Measurements from ENCODE around the gene CENPX. TPM values are rescaled to one million over a fixed set of nuclear protein-coding genes. Genes with fewer than 3 reads are reported as not detected.

CENPX gene
- total RNA-seq, 1 donor from 2014 or later: 40.2 TPM

GRCh38 chr17:81973432-81973831, 49.2 kb downstream of the CENPX start:
- Histone ChIP-seq H3K27me3 (no peaks in the 10 kb centered on the region), H3K4me1 (peaks cover 14% of the 10 kb centered on the region), H3K9me3 (peaks cover 6% of the 10 kb centered on the region), H3K4me3 (no peak overlapping the region), H3K27ac (no peak overlapping the region), H3K36me3 (no peaks in the 10 kb centered on the region)
- intact Hi-C loops (cut with DNase I): no loop called here
- no peak for TF ChIP-seq CTCF (IDR thresholded peaks at IDR 0.05)
- ATAC-seq (no peak), DNase-seq (no peak)

GRCh38 chr17:81968850-81969812, 53.5 kb downstream of the CENPX start:
- ATAC-seq (no peak), DNase-seq (no peak)
- no peaks in the 10 kb centered on the region for H3K36me3 ChIP-seq
- H3K27me3 ChIP-seq: no peaks in the 10 kb centered on the region
- no peak for TF ChIP-seq CTCF (IDR thresholded peaks at IDR 0.05)
- peaks cover 23% of the 10 kb centered on the region for H3K4me1 ChIP-seq
- H3K9me3 ChIP-seq: peaks cover 6% of the 10 kb centered on the region
- no peak overlapping the region for H3K27ac ChIP-seq
- H3K4me3 ChIP-seq: no peak overlapping the region
- intact Hi-C loops (cut with DNase I): loop anchor here (10.0 kb wide), 1 partner anchor 186 kb away; no protein-coding TSS in a partner anchor

Other genes starting within 250 kb of the CENPX start
- not detected for gene GCGR, start 218.7 kb downstream of the CENPX start, total RNA-seq
- gene MCRIP1, start 189.6 kb downstream of the CENPX start, total RNA-seq: 72.8 TPM
- gene PPP1R27, start 187.8 kb downstream of the CENPX start, total RNA-seq: not detected
- gene P4HB, start 162.3 kb downstream of the CENPX start, total RNA-seq: 462 TPM
- 386 TPM for gene ARHGDIA, start 151.5 kb downstream of the CENPX start, total RNA-seq
- 39.4 TPM for gene ALYREF, start 131.3 kb downstream of the CENPX start, total RNA-seq
- 91.0 TPM for gene ANAPC11, start 131.2 kb downstream of the CENPX start, total RNA-seq
- 0.55 TPM for gene NPB, start 120.6 kb downstream of the CENPX start, total RNA-seq
- gene PCYT2, start 111.5 kb downstream of the CENPX start, total RNA-seq: 46.1 TPM
- gene SIRT7, start 104.7 kb downstream of the CENPX start, total RNA-seq: 27.5 TPM
- gene MAFG, start 95.1 kb downstream of the CENPX start, total RNA-seq: 35.9 TPM
- gene PYCR1, start 85.6 kb downstream of the CENPX start, total RNA-seq: 19.0 TPM
- gene MYADML2, start 75.6 kb downstream of the CENPX start, total RNA-seq: not detected
- gene NOTUM, start 61.7 kb downstream of the CENPX start, total RNA-seq: 6.1 TPM
- gene ASPSCR1, start 45.2 kb downstream of the CENPX start, total RNA-seq: 50.3 TPM
- gene LRRC45, start 427 bp upstream of the CENPX start, total RNA-seq: 12.2 TPM
- 3.4 TPM for gene RAC3, start 8.8 kb upstream of the CENPX start, total RNA-seq
- 143 TPM for gene DCXR, start 14.8 kb upstream of the CENPX start, total RNA-seq
- 38.5 TPM for gene RFNG, start 28.9 kb upstream of the CENPX start, total RNA-seq
- gene GPS1, start 29.0 kb upstream of the CENPX start, total RNA-seq: 78.0 TPM
- gene DUS1L, start 42.9 kb upstream of the CENPX start, total RNA-seq: 82.4 TPM
- gene FASN, start 75.4 kb upstream of the CENPX start, total RNA-seq: 432 TPM
- gene CCDC57, start 190.0 kb upstream of the CENPX start, total RNA-seq: 50.5 TPM
- gene SLC16A3, start 206.2 kb upstream of the CENPX start, total RNA-seq: 77.5 TPM

Measured in upper lobe of right lung (tissue), 1 donor.